Limb (tissue), 2 donors: ENCODE measurements around the gene PPM1F.

Experiments
- DNase-seq, 2 donors: peaks; one replicate each; pipeline ENCODE4 v3.0.0-alpha.2; 2016; ENCODE audit errors: extremely low spot score in 2 of 2

Gene PPM1F, protein sequence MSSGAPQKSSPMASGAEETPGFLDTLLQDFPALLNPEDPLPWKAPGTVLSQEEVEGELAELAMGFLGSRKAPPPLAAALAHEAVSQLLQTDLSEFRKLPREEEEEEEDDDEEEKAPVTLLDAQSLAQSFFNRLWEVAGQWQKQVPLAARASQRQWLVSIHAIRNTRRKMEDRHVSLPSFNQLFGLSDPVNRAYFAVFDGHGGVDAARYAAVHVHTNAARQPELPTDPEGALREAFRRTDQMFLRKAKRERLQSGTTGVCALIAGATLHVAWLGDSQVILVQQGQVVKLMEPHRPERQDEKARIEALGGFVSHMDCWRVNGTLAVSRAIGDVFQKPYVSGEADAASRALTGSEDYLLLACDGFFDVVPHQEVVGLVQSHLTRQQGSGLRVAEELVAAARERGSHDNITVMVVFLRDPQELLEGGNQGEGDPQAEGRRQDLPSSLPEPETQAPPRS

DNA sequence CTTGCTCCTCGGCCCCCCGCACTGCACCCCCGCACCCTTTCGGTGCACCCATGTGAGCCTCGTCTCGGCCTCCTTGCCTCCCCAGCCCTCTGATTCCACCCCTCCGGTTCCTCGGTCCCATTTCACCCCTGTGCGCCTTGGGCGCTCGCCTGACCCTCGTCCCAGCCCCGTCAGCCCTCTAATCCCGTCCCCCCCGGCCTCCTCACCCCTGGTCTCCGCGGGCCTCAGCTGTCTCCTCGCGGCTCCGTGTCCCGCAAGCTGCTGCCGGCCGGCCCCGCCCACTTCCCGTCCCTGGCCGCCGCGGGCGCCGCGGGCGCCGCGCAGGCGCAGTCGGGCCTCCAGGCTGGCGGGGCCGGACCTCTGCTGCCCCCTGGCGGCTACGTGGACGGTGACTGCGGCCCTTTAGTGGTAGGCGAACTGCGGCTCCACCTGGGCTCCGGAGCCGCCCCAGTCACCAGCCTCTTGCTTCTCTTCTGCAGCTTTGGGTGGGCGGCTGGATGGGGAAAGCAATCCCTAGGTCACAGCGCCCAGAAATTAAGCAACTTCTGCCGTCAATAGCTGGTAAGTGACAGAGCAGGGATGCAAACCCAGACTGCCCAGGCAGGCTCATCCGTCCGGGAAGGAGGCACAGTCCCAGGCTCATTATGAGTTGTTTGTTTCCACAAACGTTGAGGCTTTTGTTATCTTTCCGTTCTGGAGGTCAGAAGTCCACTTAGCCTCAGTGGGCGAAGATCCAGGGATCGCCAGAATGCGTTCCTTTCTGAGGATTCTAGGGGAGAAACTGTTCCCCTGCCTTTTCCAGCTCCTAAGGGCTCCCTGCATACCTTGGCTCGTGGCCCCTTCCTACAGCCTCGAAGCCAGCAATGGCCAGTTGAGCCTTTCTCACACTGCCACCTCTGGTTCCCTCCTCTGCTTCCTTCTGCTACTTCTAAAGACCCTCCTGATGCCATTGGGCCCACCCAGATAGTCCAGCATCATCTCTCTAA is at the start of gene PPM1F:
Gene PPM1F (minus strand): TSS at position 263 of the 986 bp plus-strand sequence. CDS start 6,800 bp downstream, outside the sequence.
- peak; percentile 88 to 94 for DNase-seq

DNA sequence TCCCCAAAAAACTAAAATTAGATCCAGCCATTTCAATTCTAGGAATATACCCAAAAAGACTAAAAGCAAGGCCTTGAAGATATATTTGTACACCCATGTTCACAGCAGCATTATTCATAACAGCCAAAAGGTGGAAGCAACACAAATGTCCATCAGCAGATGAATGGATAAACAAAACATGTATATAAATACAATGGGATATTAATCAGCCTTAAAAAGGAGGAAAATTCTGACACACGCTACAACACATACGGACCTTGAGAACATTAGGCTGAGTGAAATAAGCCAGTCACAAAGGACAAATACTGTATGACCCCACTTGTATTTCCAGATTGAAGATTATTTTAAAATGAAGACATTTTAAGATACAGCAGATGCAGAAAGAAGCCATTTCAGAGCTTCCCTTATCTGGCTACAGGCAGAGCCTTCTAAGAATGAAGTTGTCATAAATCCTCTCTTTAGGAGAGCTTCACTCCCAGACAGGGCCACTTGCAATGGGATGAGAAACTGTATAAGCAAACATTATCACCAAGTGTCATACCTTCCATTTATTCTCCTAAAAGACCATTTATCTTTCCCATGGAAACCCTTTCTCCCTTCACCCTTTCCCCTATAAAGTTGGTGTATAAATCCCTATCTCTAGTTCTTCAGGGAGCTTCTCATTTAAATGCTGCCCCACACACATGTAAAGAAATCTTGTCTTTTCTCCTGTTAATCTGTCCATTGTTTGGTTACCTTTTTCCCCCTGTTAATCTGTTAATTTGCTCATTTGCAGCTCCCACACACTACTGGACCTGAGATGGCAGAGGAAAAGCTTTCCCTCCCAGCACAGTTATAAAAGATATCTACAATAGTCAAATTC is 49.2 kb upstream of the PPM1F start:
- DNase-seq = no peak

DNA sequence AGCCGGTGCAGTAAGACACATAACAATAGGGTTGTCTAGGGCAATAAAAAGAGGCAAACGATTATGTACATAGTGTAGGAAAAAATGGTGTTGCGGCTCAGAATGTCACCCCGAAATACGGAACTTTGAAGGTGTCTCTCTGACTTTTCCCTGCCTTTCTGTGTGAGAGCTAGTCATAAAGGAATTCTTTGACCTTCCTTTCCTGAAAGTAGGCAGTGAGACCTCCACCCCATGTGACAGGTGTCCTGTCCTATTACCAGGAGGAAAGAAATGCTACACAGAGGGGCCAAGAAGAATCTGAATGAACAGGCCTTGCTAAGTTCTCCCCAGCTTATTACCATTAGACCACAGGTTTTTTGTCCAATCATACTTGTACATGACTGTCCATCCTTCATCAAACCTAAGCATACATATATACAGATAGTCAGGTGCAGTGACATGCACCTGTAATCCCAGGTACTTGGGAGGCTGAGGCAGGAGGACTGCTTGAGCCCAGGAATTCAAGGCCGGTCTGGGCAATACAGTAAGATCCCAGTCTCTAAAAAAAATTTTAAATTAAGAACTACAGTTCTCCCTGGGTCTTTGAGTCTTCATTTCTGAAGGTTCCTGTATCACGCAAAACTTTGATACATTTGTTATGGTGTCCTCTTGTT is 46.1 kb upstream of the PPM1F start:
- no peak for DNase-seq

DNA sequence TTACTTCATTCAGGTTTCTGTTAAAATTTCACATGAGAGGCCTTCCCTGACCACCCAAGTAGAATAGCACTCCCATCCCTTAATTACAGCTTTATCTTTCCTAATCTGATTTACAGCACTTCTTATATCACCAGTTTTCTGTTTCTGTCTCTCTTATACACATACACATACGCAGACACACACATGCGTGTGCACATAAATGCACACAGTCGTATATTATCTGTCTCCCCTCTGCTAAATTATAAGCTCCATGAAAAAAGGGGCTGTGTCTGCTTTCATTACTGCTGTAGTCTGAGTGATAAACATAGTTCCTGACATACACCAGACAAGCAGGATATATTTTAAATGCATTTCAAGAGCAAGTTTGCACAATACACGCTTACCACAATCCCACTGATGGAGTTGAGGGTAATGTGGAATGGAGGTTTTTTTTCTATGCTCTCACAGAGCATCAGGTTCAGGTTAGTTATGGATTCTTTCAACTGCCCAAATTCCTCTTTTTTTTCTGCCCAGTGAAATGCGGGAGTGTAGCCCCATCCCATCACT is 43.6 kb upstream of the PPM1F start:
- no peak for DNase-seq

DNA sequence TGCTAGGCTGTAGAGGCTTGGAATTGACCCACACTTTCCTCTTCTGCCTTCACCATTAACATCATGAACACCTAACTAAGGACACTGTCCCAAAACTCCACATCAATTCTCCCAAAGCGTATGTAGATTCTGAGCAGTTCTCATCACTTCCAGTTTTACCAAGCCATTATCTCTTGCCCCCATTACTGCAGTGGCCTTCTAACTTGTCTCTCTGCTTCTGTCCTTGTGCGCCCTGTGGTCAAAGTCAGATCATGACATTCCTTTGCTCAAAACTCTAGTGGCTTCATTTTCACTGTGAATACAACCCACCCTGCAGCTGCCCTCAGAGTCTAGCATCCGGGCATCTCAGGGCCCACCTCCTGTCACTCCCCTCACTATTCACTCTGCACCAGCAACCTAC is 43.0 kb upstream of the PPM1F start:
- DNase-seq = no peak

DNA sequence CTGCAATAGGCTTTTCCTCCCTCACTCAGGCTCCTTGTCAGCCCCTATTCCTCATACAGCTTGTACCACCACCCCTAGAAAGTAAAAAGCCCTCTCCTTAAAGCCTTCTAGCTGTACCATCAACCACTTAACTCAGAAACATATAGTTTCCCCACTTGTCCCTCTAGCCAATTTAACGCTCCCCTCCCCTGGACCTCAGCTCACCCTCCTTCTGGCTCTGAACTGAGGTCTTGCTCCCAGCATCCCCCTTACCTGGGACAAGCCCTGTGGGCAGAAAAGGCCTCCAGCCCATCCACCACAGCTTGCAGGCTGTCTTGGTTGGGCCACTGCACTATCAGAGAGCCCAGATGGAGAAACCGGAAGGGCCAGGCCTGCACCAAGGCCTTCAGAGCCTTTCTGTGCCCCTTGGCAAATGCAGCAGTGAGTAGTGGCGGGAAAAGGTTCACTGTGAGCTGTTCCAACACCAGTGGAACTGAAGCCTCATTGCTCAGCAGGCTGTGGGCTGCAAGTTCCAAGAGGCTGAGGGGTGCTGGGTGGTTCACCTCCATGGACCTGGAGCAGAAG is 42.3 kb upstream of the PPM1F start:
- no peak for DNase-seq

DNA sequence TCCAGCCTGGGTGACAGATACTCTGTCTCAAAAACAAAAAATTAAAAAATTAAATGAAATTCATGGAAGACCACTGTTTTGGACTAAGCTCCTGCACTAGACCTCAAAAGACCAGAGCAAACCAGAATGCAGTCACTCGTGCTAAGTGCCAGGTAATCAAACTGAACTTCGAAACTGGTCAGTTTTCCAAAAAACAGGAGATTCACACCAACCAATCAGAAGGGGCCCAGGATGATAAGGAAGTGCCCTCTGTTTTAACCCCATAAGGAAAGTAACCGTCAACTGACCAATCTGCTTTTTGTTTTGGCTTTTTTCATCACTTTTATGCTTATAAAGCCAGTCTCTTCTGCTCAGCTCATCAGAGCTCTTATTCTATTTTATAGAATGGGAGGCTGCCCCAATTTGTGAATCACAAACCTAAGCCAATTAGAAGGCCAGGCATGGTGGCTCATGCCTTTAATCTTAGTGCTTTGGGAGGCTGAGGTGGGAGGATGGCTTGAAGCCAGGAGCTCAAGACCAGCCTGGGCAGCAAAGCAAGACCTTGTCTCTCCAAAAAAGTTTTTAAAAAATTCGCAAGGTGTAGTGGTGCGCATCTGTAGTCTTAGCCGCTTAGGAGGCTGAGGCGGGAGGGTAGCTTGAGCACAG is 40.1 kb upstream of the PPM1F start:
- DNase-seq = no peak

DNA sequence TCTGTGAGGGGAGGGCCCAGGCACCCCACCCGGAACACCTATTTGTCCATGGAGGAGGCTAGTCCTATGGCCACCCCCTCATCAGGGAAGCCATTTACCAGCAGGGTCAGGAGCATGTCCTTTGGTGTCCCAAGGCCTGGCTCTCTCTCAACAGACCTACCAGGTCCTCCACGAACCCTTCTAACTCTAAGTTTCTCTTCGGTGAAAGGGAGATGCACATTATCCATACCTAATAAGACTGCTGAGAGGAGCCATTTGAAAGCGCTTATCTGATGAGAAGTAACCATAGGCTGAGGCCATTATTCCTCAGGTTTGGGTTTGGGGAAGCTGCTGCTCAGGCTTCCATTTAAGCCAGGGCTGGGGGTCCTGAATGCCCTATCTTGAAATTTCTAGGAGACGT is 39.1 kb upstream of the PPM1F start:
- DNase-seq = no peak

DNA sequence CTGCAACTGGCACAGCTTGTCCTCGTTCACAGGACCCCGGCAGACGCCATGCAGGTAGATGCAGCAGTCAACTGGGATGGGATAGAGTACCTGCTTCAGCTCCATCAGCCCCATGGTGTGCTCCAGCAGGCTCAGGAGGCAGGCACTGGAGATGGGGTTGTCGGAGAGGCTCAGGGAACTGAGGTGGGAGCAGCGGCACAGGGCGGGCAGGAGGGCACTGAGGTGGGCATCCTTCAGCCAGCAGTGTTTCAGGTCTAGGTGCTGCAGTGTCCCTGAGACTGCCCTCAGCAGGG is 38.6 kb upstream of the PPM1F start:
- no peak for DNase-seq

DNA sequence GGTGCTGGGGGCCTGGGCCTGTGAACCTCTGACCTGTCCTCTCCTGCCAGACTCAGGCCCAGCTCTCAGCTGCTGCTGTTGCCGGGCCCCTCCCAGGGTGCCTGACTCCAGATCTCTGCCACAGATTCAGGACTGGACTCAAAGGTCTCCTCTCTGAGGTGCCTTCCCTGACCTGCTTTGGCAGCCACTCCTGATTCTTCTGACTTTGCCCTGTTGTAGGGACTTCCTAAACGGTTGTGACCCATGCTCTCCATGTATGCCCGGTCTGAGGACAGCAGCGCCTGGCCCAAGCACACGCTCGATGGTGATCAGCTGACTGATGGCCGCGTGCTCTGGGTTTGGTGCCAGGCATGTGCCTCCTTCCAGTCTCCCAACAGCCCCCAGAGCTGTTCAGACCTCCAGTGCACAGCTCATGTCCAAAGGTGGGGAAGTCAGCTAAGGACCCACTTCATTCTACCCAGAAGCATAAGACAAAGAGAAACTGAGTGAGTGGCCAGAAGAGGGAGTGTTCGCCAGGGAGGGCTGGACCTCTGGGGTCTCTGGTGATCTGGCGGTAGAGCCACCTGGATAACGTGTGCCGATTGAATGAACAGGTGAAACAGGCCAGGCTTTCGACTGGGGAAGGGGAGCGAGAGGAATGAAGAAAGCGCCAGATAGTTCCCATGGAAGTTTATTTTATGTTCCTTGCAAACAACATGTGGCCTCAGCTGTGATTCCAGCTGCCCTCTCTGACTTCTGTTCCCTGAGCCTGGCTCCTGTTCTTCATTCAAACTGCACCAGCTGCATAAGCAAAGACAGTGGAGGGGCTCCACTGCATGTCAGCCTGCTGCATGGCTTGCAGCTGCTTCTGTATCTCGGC is 38.0 kb upstream of the PPM1F start:
- DNase-seq = peak in 1 of 2 donors; percentile 48

DNA sequence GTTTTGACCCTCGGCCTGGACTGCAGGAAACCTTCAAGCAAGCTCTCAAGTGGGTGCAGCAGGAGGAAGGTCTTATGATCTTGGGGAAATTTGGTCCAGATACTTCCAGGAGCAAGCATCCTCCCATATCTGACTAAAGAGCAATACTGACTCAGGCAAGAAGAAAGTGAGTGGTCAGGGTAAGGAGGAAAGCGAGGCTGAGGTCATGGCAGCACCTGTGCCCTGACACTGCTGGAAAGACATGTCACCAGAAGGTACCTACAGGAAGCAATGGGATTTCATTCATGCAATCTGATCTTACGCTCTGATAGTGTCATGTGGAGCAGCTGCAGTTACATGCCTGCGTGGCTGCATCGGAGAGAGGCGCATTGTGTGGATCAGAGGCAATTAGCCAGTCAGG is 36.4 kb upstream of the PPM1F start:
- no peak for DNase-seq

DNA sequence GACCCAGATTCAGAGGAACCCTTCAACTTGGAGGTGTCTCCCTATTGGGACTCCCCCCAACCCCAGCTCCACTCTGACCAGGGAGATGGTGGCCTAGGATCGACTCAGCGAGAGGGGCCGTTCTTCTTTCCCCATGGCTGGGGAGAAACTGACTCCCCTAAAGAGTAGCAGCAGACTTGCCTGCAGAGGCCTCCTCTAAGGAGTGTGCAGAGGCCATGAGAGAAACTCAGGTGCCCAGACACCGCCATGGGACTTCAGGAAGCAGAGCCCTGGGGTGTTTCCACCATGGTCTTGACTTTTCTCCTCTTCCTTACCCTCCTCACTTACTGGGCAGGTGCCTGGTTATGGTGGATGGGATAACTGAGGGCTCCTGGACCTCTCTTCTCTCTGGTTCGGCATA is 32.6 kb upstream of the PPM1F start:
- no peak for DNase-seq

DNA sequence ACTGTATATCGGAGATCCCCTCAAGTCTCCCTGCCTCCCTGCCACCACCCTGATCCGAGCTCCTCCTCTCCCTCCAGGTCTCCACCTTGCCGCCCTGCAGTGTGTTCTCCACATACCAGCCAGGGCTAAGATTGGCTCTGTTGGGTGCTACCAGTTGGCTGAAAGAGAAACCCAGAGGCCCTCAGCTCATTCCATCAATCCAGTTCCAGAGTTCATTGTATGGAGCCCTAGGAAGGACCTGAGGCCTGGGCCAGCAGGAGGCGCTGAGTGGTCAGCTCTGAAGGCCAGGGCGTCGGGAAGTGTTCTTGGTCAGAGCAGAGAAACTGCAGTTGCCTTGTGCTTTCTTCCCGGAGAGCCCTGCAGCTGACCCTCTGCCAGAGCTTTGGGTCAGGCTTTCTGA is 32.1 kb upstream of the PPM1F start:
- DNase-seq = no peak

DNA sequence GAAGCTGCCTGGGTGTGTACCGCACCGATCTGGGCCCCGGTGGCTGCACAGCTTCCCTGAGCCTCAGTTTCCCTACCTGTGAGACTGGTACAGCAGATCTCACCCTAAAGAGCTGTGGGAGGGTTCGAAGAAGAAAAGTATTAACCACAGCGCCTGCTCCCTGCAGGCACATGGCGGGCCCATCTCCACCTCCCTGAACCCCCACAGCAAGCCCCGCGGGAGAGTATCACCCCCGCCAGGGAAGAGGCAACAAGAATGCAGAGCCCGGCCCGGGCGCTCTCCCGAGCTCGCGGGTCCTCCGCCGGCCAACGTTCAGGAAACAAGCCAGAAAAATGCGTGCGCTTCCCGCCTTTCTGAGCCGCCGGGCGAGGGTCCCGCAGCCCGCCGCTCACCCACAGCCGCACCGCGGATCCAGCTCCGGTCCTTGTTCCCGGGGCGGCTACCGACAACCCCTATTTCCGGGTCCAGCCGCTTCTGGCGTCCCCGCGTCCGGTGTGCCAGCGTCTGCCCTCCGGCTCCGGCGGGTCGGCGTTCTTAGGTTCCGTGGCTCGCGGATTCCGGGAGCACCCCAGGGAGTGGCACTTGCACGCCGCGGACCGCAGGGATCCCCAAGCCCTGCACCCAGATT is 29.8 kb upstream of the PPM1F start, which contains the start of gene TOP3B:
Gene TOP3B (minus strand): TSS at position 450 of the 628 bp plus-strand sequence. CDS start 7,078 bp downstream, outside the sequence.
- peak; percentile 69 to 91 for DNase-seq

DNA sequence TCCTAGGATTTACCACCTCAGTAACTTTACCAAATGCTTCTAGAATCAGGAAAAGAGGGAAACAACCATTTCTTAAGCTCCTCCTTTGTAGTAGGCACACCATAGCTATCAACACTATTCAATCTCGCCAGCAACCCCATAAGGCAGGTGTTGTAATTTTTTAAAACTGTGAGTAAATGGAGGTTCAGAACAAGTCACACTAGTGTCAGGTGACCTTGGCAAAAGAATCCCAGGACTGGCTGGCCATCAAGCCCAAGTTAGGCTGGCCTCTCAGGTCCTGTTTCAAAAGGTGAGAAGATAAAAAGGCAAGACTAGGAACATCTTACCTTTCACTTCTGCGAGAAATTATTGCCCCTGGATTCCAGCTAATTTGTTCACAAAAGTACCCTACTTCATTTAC is 29.2 kb upstream of the PPM1F start:
- no peak for DNase-seq

DNA sequence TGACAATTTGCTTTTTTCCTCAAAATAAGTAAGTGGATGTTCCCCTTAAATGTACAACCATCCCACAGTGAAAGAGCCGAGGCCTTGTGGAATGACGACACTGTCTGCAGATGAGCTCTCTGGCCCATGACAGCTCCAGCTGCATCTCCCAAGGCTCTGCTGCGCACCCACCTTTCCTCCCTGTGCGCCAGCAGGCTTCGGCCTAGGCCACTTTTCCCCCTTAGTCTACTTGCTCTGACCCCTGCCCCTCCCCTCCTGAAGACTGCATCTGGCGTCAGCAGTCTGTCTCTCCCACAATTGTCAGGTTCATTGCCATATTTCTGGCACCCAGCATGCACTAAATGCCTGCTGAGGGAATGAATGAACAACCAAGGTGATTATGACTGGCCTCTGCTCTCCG is 27.9 kb upstream of the PPM1F start:
- no peak for DNase-seq

DNA sequence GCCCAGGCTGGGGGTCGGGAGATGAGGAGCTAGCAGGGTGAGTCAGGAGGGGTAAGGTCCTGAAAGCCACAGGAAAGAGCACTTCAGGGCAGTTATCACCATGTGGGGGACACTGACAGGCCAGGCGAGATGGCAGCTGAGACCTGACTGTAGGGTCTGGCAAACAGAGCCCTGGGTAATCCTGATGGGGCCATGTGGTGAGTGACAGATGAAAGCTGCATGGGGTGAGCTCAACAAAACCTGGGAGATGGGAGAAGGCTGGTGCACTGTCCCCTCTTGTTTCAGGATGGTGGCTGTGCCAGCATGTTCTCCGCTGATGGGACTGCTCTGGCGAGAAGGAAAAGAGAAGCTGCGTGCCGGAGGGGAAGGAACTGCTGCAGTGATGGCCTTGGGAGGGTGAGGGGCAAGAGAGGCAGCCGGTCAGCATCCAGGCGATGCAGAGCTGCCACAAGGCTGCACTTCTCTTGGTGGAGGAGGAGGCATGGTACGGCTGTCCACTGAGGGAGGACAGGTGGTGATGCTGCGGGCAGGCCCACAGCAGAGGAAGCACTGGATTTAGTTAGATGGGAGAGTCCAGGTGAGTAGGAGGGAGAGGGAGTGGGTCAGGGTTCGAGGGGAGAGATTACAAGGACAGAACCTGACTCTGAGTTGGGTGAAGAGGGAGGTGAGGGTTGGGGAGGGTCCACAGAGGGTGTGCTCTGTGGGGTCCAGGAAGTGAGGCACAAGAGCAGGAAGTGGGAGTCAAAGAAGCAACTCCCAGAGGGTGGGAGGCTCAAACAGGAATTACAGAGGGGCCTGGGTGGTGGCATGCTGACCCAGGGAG is 26.1 kb upstream of the PPM1F start:
- no peak for DNase-seq
